HepG2 (cell line): ENCODE measurements around the gene CYP2W1. TPM values are rescaled to one million over a fixed set of nuclear protein-coding genes. Genes with fewer than 3 reads are reported as not detected.
A peak's percentile ranks its signal among the peaks of the same experiment; 100 is the strongest.

Experiments
- ARID3A ChIP-seq: IDR thresholded peaks from 2 replicates; pipeline ENCODE4 v1.6.1; 2012; ENCODE audit warnings: low read depth, low read length, improper control_type of control experiment
- ATF4 ChIP-seq, 2 experiments: fragments of 450-650 bp in 1 of 2; sonication (generic) in 1 of 2; formaldehyde crosslinking; IDR thresholded peaks; 2 replicates each; pipeline versions ENCODE4 v1.5.0 to v1.8.0; 2020 to 2022; ENCODE audit warnings: mild to moderate bottlenecking in 1 of 2, missing genetic modification reagents in 1 of 2
- CREM ChIP-seq, 2 experiments: sonication (generic) in 1 of 2; formaldehyde crosslinking in 1 of 2; IDR thresholded peaks; 2 replicates each; pipeline versions ENCODE4 v1.4.0 to v1.6.1; 2016 to 2020; ENCODE audit warnings: antibody characterized with exemption in 1 of 2, mild to moderate bottlenecking in 1 of 2, missing genetic modification reagents in 1 of 2
- FOXC1 ChIP-seq: sonication (generic); formaldehyde crosslinking; IDR thresholded peaks from 2 replicates; pipeline ENCODE4 v1.8.0; 2022; ENCODE audit warnings: mild to moderate bottlenecking, missing genetic modification reagents, borderline replicate concordance
- FOXP1 ChIP-seq, 2 experiments: fragments of 450-650 bp in 1 of 2; IDR thresholded peaks; 2 replicates each; pipeline ENCODE4 v1.6.1; 2017 to 2018; ENCODE audit warnings: antibody characterized with exemption in 1 of 2
- HOXA5 ChIP-seq: sonication (generic); formaldehyde crosslinking; IDR thresholded peaks from 2 replicates; pipeline ENCODE4 v1.4.0; 2020; ENCODE audit warnings: missing genetic modification reagents
- KLF16 ChIP-seq, 2 experiments: sonication (generic) in 1 of 2; formaldehyde crosslinking in 1 of 2; IDR thresholded peaks; 2 replicates each; pipeline versions ENCODE4 v1.6.1 to v1.8.0; 2016 to 2023; ENCODE audit warnings: missing genetic modification reagents in 2 of 2, missing compliant biosample characterization in 1 of 2
- SOX6 ChIP-seq, 2 experiments: fragments of 450-650 bp in 1 of 2; sonication (generic) in 1 of 2; formaldehyde crosslinking in 1 of 2; IDR thresholded peaks; 2 replicates each; pipeline versions ENCODE4 v1.4.0 to v1.6.1; 2017 to 2020; ENCODE audit warnings: antibody characterized with exemption in 1 of 2, mild to moderate bottlenecking in 1 of 2, missing genetic modification reagents in 1 of 2
- SRF ChIP-seq: IDR thresholded peaks from 2 replicates; pipeline ENCODE4 v1.6.1; 2011; ENCODE audit warnings: mild to moderate bottlenecking, low read depth, low read length, moderate library complexity
- TARDBP ChIP-seq: sonication (generic); formaldehyde crosslinking; IDR thresholded peaks from 2 replicates; pipeline ENCODE4 v1.8.0; 2022; ENCODE audit warnings: mild to moderate bottlenecking, missing genetic modification reagents
- ZNF274 ChIP-seq: sonication (generic); formaldehyde crosslinking; IDR thresholded peaks from 2 replicates; pipeline ENCODE4 v1.5.1; 2020; ENCODE audit warnings: mild to moderate bottlenecking, missing genetic modification reagents
- ZNF281 ChIP-seq: sonication (generic); formaldehyde crosslinking; IDR thresholded peaks from 2 replicates; pipeline ENCODE4 v1.4.0; 2020; ENCODE audit warnings: missing genetic modification reagents, borderline replicate concordance
- ZNF331 ChIP-seq: sonication (generic); formaldehyde crosslinking; IDR thresholded peaks from 2 replicates; pipeline ENCODE4 v1.4.0; 2020; ENCODE audit warnings: missing genetic modification reagents
- ZNF362 ChIP-seq: sonication (generic); formaldehyde crosslinking; IDR thresholded peaks from 2 replicates; pipeline ENCODE4 v1.4.0; 2020; ENCODE audit warnings: missing genetic modification reagents, mild to moderate bottlenecking, borderline replicate concordance
- ZNF510 ChIP-seq: sonication (generic); formaldehyde crosslinking; IDR thresholded peaks from 2 replicates; pipeline ENCODE4 v1.4.0; 2020; ENCODE audit warnings: low read depth, mild to moderate bottlenecking, missing genetic modification reagents
- ZSCAN9 ChIP-seq: IDR thresholded peaks from 2 replicates; pipeline ENCODE4 v1.6.1; 2016; ENCODE audit warnings: borderline replicate concordance
- polyA plus RNA-seq, 8 experiments: library from polyadenylated mRNA; depleted of rRNA in 3 of 8; stranded (reverse) in 7 of 8; unstranded in 1 of 8; fragments of >200 nt; fragmentation: Illumina TruSeq in 4 of 8; extraction: Trizol in 4 of 8; gene quantifications; 2 replicates each; pipeline versions ENCODE4 v1.2.1 to v1.2.3, GENCODE V29; 2011 to 2016; ENCODE audit warnings: low read depth in 4 of 8, missing spikeins in 1 of 8, mixed read lengths in 1 of 8; ENCODE audit not compliant: insufficient read depth in 1 of 8
- total RNA-seq, 5 experiments: library from RNA; depleted of rRNA; stranded (reverse); fragments of >200 nt; fragmentation: Illumina TruSeq; extraction: Trizol; gene quantifications; 2 replicates each; pipeline ENCODE4 v1.2.3, GENCODE V29; 2016; ENCODE audit warnings: low read depth in 1 of 5
- TF ChIP-seq, protein P1 (sequence below): sonication (generic); formaldehyde crosslinking; IDR thresholded peaks from 2 replicates; pipeline ENCODE4 v1.5.1; 2020; ENCODE audit warnings: missing genetic modification reagents, mild to moderate bottlenecking, borderline replicate concordance

The CYP2W1 gene
- total and polyA plus RNA-seq, 2 of the 13 experiments (the other 11 are each of a cell fraction or from before 2014, with no cell fraction given) = 19.5 to 31.7 TPM

DNA sequence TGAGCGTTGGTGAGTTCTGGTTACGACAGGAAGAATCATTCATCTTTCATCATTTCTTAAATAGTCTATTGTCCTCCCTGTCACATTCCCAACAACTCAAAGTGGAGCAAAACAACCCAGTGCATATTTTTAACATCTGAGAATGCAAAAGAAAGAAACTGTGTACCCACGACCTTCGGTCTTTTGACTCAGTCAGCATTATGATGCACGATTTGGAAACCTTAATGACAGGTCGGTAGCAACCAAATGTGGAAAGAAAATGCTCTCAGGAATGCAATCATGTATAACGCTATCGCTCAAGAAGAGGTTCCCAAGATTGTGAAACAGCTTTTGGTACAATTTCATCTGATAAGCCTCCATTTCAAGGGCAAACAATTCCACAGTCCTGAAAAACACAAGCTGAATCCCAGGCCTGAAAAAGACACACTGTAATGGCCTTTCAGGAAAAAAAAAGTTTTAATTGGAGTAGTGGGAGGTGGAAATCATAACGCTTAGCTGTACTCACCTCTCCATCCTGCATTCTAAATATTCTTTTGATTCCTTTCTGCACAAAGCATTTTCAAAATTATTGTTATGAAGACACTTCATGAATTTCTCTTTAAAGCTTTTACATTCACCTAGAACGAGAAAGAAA lies 10.2 kb upstream of the CYP2W1 start (continued):
- TF ChIP-seq ZNF281 (CRISPR knock-in tag) = no peak
- peak; percentile 57; the same call in 1 of the 2 replicates for TF ChIP-seq ZNF362 (CRISPR knock-in tag)
- TF ChIP-seq ARID3A = peak; percentile 57; the same call in 1 of the 2 replicates
- TF ChIP-seq ATF4 (CRISPR knock-in tag; IDR thresholded peaks at IDR 0.05) = peak in 1 of 2 experiments; percentile 53; a peak in 2 of 4 replicates
- TF ChIP-seq FOXP1 (IDR thresholded peaks at IDR 0.05) = no peak
- 0 out of 2 replicates have a peak, but pooled peaks have one; percentile 44 for TF ChIP-seq FOXP1 (CRISPR knock-in tag; IDR thresholded peaks at IDR 0.05)
- TF ChIP-seq, protein P1, sequence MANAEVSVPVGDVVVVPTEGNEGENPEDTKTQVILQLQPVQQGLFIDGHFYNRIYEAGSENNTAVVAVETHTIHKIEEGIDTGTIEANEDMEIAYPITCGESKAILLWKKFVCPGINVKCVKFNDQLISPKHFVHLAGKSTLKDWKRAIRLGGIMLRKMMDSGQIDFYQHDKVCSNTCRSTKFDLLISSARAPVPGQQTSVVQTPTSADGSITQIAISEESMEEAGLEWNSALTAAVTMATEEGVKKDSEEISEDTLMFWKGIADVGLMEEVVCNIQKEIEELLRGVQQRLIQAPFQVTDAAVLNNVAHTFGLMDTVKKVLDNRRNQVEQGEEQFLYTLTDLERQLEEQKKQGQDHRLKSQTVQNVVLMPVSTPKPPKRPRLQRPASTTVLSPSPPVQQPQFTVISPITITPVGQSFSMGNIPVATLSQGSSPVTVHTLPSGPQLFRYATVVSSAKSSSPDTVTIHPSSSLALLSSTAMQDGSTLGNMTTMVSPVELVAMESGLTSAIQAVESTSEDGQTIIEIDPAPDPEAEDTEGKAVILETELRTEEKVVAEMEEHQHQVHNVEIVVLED (CRISPR knock-in tag) = 0 out of 2 replicates have a peak, but pooled peaks have one; percentile 29
- TF ChIP-seq KLF16 (CRISPR knock-in tag; IDR thresholded peaks at IDR 0.05) = 0 out of 4 replicates have a peak, but pooled peaks of 1 of the 2 experiments have one; percentile 55
- no peak for TF ChIP-seq FOXC1 (CRISPR knock-in tag)
- 0 out of 2 replicates have a peak, but pooled peaks have one; percentile 38 for TF ChIP-seq ZSCAN9
- TF ChIP-seq CREM (IDR thresholded peaks at IDR 0.05) = 0 out of 2 replicates have a peak, but pooled peaks have one; percentile 28
- TF ChIP-seq CREM (CRISPR knock-in tag; IDR thresholded peaks at IDR 0.05) = no peak
- TF ChIP-seq ZNF274 = no peak
- TF ChIP-seq HOXA5 (CRISPR knock-in tag) = peak; percentile 36; the same call in 1 of the 2 replicates
- 0 out of 2 replicates have a peak, but pooled peaks have one; percentile 31 for TF ChIP-seq SRF
- no peak for TF ChIP-seq ZNF510
- peak; percentile 73; the same call in 1 of the 2 replicates for TF ChIP-seq ZNF331 (CRISPR knock-in tag)
- TF ChIP-seq SOX6 (IDR thresholded peaks at IDR 0.05) = no peak
- TF ChIP-seq SOX6 (CRISPR knock-in tag; IDR thresholded peaks at IDR 0.05) = peak; percentile 91
- TF ChIP-seq TARDBP = 0 out of 2 replicates have a peak, but pooled peaks have one; percentile 52
